Body of pancreas (tissue), 4 donors: ENCODE results near the gene SARNP. TPM values are rescaled to one million over a fixed set of nuclear protein-coding genes. Genes with fewer than 3 reads are reported as not detected.

ENCODE experiments used
- ATAC-seq: fragments of 150-250 bp; one replicate; pipeline ENCODE4 v1.9.1; 2016
- DNase-seq, 4 donors: peaks; one replicate each; pipeline ENCODE4 v3.0.0-alpha.2; 2019
- H3K27ac ChIP-seq, 4 donors: fragments of 200-600 bp; sonication (generic); 1 replicate in 3 of 4; 2 replicates in 1 of 4; pipeline versions ENCODE4 v1.5.1 to v1.6.1; 2016 to 2019; ENCODE audit warnings: mild to moderate bottlenecking in 1 of 4, mixed read lengths in 1 of 4, moderate library complexity in 1 of 4
- H3K27me3 ChIP-seq, 2 donors: fragments of 200-600 bp; sonication (generic); one replicate each; pipeline ENCODE4 v1.6.0; 2016; ENCODE audit warnings: mild to moderate bottlenecking in 1 of 2
- H3K36me3 ChIP-seq, 2 donors: fragments of 200-600 bp; sonication (generic); replicated peaks in 1 of 2; 2 replicates each; pipeline ENCODE4 v1.5.1; 2016; ENCODE audit warnings: low read depth in 2 of 2; ENCODE audit not compliant: insufficient read depth in 1 of 2
- H3K4me1 ChIP-seq: fragments of 200-600 bp; sonication (generic); one replicate; pipeline ENCODE4 v1.6.0; 2016
- H3K4me3 ChIP-seq, 2 donors: fragments of 200-600 bp; sonication (generic); 1 replicate in 1 of 2; 2 replicates in 1 of 2; pipeline ENCODE4 v1.5.1; 2016 to 2019
- H3K9me3 ChIP-seq, 3 donors: fragments of 200-600 bp; sonication (generic); 1 replicate in 2 of 3; 2 replicates in 1 of 3; pipeline ENCODE4 v1.5.1; 2016
- POLR2A ChIP-seq, 3 donors: fragments of 450-650 bp; IDR thresholded peaks; one replicate each; pipeline ENCODE4 v1.6.1; 2016; ENCODE audit warnings: antibody characterized with exemption in 3 of 3, mild to moderate bottlenecking in 2 of 3
- WGBS, 2 donors: methylation state at CpG; one replicate each; pipeline ENCODE4 v1.1.5; 2017; 5-methylcytosine and 5-hydroxymethylcytosine counted together
- intact Hi-C: fragments of 100-400 bp; cut with DNase I; formaldehyde crosslinking; loops from one replicate; pipeline ENCODE4 v1.15.1; 2023
- total RNA-seq, 2 donors: library from RNA; depleted of rRNA; stranded (reverse); fragments of >200 nt; gene quantifications; one replicate each; pipeline ENCODE4 v1.1.0, GENCODE V29; 2016
- TF ChIP-seq, protein P1 (sequence below), 7 experiments: fragments of 450-650 bp in 4 of 7; fragments of 200-600 bp in 3 of 7; sonication (generic) in 3 of 7; IDR thresholded peaks; one replicate each; pipeline ENCODE4 v1.5.1; 2016 to 2019; ENCODE audit warnings: antibody characterized with exemption in 7 of 7

SARNP gene
- total RNA-seq, 2 donors from 2014 or later: 23.1 to 51.7 TPM

DNA sequence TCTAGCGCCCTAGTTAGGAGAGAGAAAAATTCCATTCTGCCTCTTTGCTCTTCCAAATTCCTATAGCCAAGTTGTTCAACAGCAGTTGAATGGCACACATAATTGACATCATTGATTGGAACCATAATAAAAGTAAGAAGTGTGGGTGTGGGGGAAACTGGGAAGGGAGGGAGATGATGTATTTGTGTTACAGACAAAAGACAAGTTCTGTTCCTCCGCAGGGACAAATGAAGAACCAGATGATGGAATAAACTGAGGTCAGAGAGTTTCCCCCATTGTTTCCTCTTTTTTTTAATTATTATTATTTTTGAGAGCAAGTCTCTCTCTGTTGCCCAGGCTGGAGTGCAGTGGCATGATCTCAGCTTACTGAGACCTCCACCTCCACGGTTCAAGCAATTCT is 39.7 kb downstream of the SARNP start:
- DNase-seq (no peak), ATAC-seq (no peak)
- H3K36me3 ChIP-seq: peaks cover 0 to 7% of the 10 kb centered on the region in 2 donors
- no peak overlapping the region for H3K4me3 ChIP-seq
- no peak overlapping the region for H3K27ac ChIP-seq
- H3K27me3 ChIP-seq: no peaks in the 10 kb centered on the region
- 85 to 96% methylated on average over 3 of the region's 3 CpGs for WGBS, 2 donors
- H3K9me3 ChIP-seq: no peaks in the 10 kb centered on the region
- TF ChIP-seq, protein P1, sequence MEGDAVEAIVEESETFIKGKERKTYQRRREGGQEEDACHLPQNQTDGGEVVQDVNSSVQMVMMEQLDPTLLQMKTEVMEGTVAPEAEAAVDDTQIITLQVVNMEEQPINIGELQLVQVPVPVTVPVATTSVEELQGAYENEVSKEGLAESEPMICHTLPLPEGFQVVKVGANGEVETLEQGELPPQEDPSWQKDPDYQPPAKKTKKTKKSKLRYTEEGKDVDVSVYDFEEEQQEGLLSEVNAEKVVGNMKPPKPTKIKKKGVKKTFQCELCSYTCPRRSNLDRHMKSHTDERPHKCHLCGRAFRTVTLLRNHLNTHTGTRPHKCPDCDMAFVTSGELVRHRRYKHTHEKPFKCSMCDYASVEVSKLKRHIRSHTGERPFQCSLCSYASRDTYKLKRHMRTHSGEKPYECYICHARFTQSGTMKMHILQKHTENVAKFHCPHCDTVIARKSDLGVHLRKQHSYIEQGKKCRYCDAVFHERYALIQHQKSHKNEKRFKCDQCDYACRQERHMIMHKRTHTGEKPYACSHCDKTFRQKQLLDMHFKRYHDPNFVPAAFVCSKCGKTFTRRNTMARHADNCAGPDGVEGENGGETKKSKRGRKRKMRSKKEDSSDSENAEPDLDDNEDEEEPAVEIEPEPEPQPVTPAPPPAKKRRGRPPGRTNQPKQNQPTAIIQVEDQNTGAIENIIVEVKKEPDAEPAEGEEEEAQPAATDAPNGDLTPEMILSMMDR (IDR thresholded peaks at IDR 0.05): no peak
- no peak for TF ChIP-seq POLR2A (IDR thresholded peaks at IDR 0.05)
- intact Hi-C loops: no loop called here
- H3K4me1 ChIP-seq: no peaks in the 10 kb centered on the region

DNA sequence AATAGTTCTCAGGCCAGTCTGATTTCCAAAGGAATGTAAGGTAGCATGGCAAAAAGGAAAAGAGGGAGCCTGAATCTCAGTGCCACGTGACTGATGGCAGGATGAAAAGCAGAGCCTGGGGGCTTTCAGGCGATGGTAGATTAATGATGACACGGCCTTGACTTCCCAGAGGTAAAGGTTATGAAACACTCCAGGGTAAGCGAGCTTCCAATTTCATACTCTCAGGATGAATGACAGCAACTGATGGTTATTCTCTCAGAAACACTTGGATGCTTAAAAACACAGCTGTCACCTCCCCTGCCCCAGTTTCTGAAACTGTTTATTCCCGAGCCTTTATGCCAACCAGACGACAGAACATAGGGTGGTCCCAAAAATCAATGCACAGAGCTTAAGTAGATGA is 45.8 kb downstream of the SARNP start:
- no peak for ATAC-seq
- H3K9me3 ChIP-seq: no peaks in the 10 kb centered on the region
- no peaks in the 10 kb centered on the region for H3K4me1 ChIP-seq
- no peak for TF ChIP-seq POLR2A (IDR thresholded peaks at IDR 0.05)
- TF ChIP-seq, protein P1 (IDR thresholded peaks at IDR 0.05): no peak
- H3K4me3 ChIP-seq: no peak overlapping the region
- no peaks in the 10 kb centered on the region for H3K27me3 ChIP-seq
- 57% methylated on average over 6 of the region's 6 CpGs for WGBS, 2 donors
- intact Hi-C loops: no loop called here
- no peaks in the 10 kb centered on the region for H3K36me3 ChIP-seq
- no peak for DNase-seq
- no peak overlapping the region for H3K27ac ChIP-seq

DNA sequence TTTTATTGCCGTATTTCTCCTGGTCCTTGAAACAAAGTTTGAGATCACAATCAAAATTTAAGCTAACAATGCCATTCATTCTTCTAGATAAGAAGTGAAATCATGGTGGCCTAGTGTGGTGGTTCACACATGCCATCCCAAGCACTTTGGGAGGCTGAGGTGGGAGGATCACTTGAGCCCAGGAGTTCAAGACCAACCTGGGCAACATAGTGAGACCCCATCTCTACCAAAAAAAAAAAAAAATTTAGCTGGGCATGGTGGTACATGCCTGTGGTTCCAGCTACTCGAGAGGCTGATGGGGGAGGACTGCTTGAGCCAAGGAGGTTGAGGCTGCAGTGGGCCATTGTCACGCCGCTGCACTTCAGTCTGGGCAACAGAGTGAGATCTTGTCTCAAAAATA is 50.4 kb downstream of the SARNP start:
- no peak for DNase-seq
- no peak overlapping the region for H3K27ac ChIP-seq
- no peaks in the 10 kb centered on the region for H3K9me3 ChIP-seq
- no peaks in the 10 kb centered on the region for H3K36me3 ChIP-seq
- H3K4me3 ChIP-seq: no peak overlapping the region
- TF ChIP-seq POLR2A (IDR thresholded peaks at IDR 0.05): no peak
- TF ChIP-seq, protein P1 (IDR thresholded peaks at IDR 0.05): no peak
- no peaks in the 10 kb centered on the region for H3K4me1 ChIP-seq
- WGBS, 2 donors: 81 to 92% methylated on average over 4 of the region's 4 CpGs
- ATAC-seq: no peak
- H3K27me3 ChIP-seq: no peaks in the 10 kb centered on the region
- intact Hi-C loops: no loop called here

DNA sequence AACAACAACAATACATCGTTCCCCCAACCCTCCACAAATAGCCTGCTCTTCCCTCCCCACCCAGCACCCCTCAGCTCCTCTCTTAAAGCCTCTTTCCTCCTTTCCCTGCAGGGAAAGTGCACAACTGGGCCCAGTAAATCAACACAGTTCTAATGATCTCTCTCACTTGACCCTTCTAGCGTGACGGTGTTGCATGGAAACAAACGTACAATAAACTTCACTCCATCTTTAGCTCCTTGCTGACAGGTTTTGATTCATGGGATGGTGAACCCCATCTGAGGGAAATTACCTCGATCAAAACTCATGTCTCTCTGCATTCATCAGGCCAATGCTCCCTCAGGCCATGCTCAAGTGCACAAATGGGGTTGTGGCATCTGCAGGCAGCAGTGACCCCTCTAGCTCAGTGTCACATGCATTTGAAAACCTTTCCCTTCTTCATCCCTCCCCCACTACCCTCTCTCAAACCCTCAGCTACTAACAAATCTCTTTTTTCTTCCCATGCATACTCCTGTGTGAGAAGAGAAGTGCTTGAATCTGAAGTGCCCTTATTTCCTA is 51.7 kb downstream of the SARNP start:
- H3K27ac ChIP-seq: no peak overlapping the region
- no peak overlapping the region for H3K4me3 ChIP-seq
- ATAC-seq (no peak), DNase-seq (no peak)
- H3K9me3 ChIP-seq: no peaks in the 10 kb centered on the region
- no peaks in the 10 kb centered on the region for H3K27me3 ChIP-seq
- H3K4me1 ChIP-seq: no peaks in the 10 kb centered on the region
- 78 to 84% methylated on average over 5 of the region's 5 CpGs for WGBS, 2 donors
- intact Hi-C loops: no loop called here
- no peaks in the 10 kb centered on the region for H3K36me3 ChIP-seq
- TF ChIP-seq POLR2A (IDR thresholded peaks at IDR 0.05): no peak
- TF ChIP-seq, protein P1 (IDR thresholded peaks at IDR 0.05): no peak

DNA sequence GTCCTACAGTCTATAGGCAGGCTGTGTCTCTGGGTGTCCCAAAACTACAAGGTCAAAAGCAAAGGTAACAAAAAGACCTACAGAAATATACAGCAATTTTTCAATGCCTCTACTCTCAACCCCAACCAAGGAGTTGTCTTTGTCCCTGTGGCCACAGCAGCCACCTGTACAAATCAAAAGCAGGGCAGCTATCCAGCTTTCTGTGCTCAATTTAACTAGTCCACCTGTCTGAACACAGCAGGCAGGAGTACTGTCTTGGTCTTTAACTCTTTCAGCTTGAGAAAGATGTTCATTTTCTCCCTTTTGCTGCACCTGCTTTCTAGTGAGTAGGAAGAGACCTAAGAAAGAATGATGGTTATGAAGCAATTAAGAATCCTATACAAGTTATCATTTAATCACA is 54.9 kb downstream of the SARNP start:
- TF ChIP-seq POLR2A (IDR thresholded peaks at IDR 0.05): no peak
- TF ChIP-seq, protein P1 (IDR thresholded peaks at IDR 0.05): no peak
- DNase-seq (no peak), ATAC-seq (no peak)
- Histone ChIP-seq H3K27me3 (no peaks in the 10 kb centered on the region), H3K27ac (no peak overlapping the region), H3K4me3 (no peak overlapping the region), H3K4me1 (no peaks in the 10 kb centered on the region), H3K36me3 (peaks cover 0 to 17% of the 10 kb centered on the region in 2 donors), H3K9me3 (no peaks in the 10 kb centered on the region)
- intact Hi-C loops: no loop called here
